COLO668 (cell line): ENCODE results near the gene ZNF428.

Experiments used
- DNase-seq: peaks from one replicate; lab custom pipeline; 2025; ENCODE audit not compliant: unreplicated experiment; lab: John Stamatoyannopoulos, UW

ZNF428 gene

GRCh38 chr19:43564800-43565199 lies 54.6 kb downstream of the ZNF428 start:
- DNase-seq, result no peak

DNA sequence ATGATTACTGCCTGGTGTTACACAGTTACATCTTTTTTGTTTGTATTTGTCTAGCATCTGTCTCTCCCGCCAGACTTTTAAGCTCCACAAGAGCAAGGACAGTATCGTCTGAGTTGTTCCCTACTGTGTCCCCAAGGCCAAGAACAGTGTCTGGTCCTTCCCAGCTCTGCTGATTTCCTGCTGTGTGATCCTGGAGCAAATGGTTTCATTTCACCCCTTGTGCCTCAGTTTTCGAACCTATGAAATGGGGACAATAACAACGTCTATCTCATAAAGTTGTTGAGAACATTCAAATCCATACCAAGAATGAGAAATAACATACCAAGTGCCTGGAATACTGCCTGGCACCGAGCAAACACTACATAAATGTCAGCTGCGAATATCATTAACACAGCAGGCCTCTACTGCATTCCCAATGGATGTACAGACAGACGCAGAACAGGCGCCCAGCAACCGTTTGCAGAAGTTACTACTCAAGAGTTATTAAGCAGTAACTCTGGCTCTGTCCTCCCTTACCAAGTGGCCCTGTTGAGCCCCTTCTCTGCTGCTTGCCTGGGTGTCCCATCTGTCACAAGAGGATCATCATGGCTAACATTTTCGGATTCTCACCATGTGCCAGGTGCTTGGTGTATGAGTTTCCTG lies 55.5 kb downstream of the ZNF428 start:
- no peak for DNase-seq

GRCh38 chr19:43562698-43563241 lies 56.7 kb downstream of the ZNF428 start:
- DNase-seq, result no peak

- DNase-seq, result no peak
Measured at GRCh38 chr19:43562226-43562697, 57.2 kb downstream of the ZNF428 start.

- no peak for DNase-seq
Measured at GRCh38 chr19:43561139-43561970, 58.1 kb downstream of the ZNF428 start.

- no peak for DNase-seq
Measured at GRCh38 chr19:43560687-43561086, 58.7 kb downstream of the ZNF428 start.
